GM12878 (cell line): ENCODE results near the gene IQCC.

Experiments used
- EP300 ChIP-seq, 2 experiments: fragments of 150-350 bp in 1 of 2; IDR thresholded peaks; 2 replicates each; pipeline ENCODE4 v1.6.1; 2011 to 2012; ENCODE audit warnings: low read depth in 2 of 2, low read length in 2 of 2, borderline replicate concordance in 1 of 2, improper control_type of control experiment in 1 of 2, inconsistent platforms in 1 of 2; ENCODE audit not compliant: control insufficient read depth in 1 of 2
- NR2C1 ChIP-seq: fragments of 450-650 bp; IDR thresholded peaks from 2 replicates; pipeline ENCODE4 v1.6.1; 2017; ENCODE audit warnings: antibody characterized with exemption, mild to moderate bottlenecking, moderate library complexity
- SUPT20H ChIP-seq: IDR thresholded peaks from 2 replicates; pipeline ENCODE4 v1.6.1; 2011; ENCODE audit warnings: low read depth, mild to moderate bottlenecking, low read length, moderate library complexity, borderline replicate concordance; ENCODE audit not compliant: control insufficient read depth
- WRNIP1 ChIP-seq: IDR thresholded peaks from 2 replicates; pipeline ENCODE4 v1.6.1; 2011; ENCODE audit warnings: low read depth, low read length, improper control_type of control experiment, borderline replicate concordance
- ZNF384 ChIP-seq: IDR thresholded peaks from 2 replicates; pipeline ENCODE4 v1.6.1; 2012; ENCODE audit warnings: low read depth, mild to moderate bottlenecking, low read length, improper control_type of control experiment, borderline replicate concordance
- TF ChIP-seq, protein P1 (sequence below), 3 experiments: IDR thresholded peaks in 2 of 3; conservative IDR thresholded peaks in 1 of 3; 2 replicates each; pipeline ENCODE4 v1.5.1; 2011; ENCODE audit warnings: low read depth in 3 of 3, low read length in 3 of 3, mild to moderate bottlenecking in 3 of 3, control low read depth in 2 of 3, moderate library complexity in 2 of 3, inconsistent platforms in 1 of 3, mixed read lengths in 1 of 3; ENCODE audit not compliant: control insufficient read depth in 2 of 3, insufficient read depth in 1 of 3; ENCODE audit errors: extremely low read depth in 1 of 3
- TF ChIP-seq, protein P2 (sequence below): fragments of 450-650 bp; formaldehyde crosslinking; IDR thresholded peaks from 2 replicates; pipeline ENCODE4 v1.5.0; 2022; ENCODE audit warnings: mild to moderate bottlenecking, missing genetic modification characterization
- TF ChIP-seq, protein P3 (sequence below): IDR thresholded peaks from 2 replicates; pipeline ENCODE4 v1.6.1; 2012; ENCODE audit warnings: low read depth, low read length, improper control_type of control experiment
- TF ChIP-seq, protein P4 (sequence below): IDR thresholded peaks from 2 replicates; pipeline ENCODE4 v1.6.1; 2012; ENCODE audit warnings: mild to moderate bottlenecking, low read depth, low read length

DNA sequence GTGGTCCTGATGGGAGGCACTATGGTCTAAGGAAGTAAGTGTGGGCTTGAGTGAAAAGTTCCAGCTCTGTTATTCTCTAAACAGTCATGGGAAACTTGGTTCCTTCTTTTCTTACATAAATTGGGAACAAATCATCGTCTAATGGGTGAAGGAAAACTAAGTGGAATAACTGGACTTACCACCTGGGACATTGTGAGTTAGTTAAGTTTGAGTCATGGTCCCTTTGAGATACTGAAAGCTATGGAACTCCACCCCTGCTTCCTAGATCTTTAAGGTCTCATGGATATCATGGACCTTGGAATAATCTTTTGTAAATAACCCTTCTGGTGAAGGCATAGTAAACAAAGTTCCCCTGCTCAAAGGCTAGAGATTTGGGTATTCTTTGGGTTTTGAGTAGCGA lies 42.1 kb upstream of the IQCC start:
- TF ChIP-seq, protein P1, sequence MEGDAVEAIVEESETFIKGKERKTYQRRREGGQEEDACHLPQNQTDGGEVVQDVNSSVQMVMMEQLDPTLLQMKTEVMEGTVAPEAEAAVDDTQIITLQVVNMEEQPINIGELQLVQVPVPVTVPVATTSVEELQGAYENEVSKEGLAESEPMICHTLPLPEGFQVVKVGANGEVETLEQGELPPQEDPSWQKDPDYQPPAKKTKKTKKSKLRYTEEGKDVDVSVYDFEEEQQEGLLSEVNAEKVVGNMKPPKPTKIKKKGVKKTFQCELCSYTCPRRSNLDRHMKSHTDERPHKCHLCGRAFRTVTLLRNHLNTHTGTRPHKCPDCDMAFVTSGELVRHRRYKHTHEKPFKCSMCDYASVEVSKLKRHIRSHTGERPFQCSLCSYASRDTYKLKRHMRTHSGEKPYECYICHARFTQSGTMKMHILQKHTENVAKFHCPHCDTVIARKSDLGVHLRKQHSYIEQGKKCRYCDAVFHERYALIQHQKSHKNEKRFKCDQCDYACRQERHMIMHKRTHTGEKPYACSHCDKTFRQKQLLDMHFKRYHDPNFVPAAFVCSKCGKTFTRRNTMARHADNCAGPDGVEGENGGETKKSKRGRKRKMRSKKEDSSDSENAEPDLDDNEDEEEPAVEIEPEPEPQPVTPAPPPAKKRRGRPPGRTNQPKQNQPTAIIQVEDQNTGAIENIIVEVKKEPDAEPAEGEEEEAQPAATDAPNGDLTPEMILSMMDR (IDR thresholded peaks at IDR 0.05 in 2 of 3, conservative IDR thresholded peaks at IDR 0.05 in 1 of 3; ENCODE audit: control insufficient read depth in 2 of 3, extremely low read depth in 1 of 3, insufficient read depth in 1 of 3, low read depth in 3 of 3, low read length in 3 of 3), result no peak
- TF ChIP-seq, protein P2, sequence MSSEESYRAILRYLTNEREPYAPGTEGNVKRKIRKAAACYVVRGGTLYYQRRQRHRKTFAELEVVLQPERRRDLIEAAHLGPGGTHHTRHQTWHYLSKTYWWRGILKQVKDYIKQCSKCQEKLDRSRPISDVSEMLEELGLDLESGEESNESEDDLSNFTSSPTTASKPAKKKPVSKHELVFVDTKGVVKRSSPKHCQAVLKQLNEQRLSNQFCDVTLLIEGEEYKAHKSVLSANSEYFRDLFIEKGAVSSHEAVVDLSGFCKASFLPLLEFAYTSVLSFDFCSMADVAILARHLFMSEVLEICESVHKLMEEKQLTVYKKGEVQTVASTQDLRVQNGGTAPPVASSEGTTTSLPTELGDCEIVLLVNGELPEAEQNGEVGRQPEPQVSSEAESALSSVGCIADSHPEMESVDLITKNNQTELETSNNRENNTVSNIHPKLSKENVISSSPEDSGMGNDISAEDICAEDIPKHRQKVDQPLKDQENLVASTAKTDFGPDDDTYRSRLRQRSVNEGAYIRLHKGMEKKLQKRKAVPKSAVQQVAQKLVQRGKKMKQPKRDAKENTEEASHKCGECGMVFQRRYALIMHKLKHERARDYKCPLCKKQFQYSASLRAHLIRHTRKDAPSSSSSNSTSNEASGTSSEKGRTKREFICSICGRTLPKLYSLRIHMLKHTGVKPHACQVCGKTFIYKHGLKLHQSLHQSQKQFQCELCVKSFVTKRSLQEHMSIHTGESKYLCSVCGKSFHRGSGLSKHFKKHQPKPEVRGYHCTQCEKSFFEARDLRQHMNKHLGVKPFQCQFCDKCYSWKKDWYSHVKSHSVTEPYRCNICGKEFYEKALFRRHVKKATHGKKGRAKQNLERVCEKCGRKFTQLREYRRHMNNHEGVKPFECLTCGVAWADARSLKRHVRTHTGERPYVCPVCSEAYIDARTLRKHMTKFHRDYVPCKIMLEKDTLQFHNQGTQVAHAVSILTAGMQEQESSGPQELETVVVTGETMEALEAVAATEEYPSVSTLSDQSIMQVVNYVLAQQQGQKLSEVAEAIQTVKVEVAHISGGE, result no peak
- TF ChIP-seq NR2C1 (no peak), SUPT20H (no peak), ZNF384 (no peak), EP300 (IDR thresholded peaks at IDR 0.05; ENCODE audit: borderline replicate concordance in 1 of 2, control insufficient read depth in 1 of 2, low read depth in 2 of 2, low read length in 2 of 2) (no peak), WRNIP1 (no peak)
- TF ChIP-seq, protein P3, sequence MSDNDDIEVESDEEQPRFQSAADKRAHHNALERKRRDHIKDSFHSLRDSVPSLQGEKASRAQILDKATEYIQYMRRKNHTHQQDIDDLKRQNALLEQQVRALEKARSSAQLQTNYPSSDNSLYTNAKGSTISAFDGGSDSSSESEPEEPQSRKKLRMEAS, result no peak
- TF ChIP-seq, protein P4, sequence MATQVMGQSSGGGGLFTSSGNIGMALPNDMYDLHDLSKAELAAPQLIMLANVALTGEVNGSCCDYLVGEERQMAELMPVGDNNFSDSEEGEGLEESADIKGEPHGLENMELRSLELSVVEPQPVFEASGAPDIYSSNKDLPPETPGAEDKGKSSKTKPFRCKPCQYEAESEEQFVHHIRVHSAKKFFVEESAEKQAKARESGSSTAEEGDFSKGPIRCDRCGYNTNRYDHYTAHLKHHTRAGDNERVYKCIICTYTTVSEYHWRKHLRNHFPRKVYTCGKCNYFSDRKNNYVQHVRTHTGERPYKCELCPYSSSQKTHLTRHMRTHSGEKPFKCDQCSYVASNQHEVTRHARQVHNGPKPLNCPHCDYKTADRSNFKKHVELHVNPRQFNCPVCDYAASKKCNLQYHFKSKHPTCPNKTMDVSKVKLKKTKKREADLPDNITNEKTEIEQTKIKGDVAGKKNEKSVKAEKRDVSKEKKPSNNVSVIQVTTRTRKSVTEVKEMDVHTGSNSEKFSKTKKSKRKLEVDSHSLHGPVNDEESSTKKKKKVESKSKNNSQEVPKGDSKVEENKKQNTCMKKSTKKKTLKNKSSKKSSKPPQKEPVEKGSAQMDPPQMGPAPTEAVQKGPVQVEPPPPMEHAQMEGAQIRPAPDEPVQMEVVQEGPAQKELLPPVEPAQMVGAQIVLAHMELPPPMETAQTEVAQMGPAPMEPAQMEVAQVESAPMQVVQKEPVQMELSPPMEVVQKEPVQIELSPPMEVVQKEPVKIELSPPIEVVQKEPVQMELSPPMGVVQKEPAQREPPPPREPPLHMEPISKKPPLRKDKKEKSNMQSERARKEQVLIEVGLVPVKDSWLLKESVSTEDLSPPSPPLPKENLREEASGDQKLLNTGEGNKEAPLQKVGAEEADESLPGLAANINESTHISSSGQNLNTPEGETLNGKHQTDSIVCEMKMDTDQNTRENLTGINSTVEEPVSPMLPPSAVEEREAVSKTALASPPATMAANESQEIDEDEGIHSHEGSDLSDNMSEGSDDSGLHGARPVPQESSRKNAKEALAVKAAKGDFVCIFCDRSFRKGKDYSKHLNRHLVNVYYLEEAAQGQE, result no peak
